Tibial nerve (tissue), 4 donors: ENCODE data around the gene ANAPC2. TPM values are rescaled to one million over a fixed set of nuclear protein-coding genes. Genes with fewer than 3 reads are reported as not detected.
A peak's percentile ranks its signal among the peaks of the same experiment; 100 is the strongest.

Experiments used
- DNase-seq, 2 donors: peaks; one replicate each; pipeline ENCODE4 v3.0.0-alpha.2; 2019; ENCODE audit warnings: low spot score in 2 of 2
- H3K27ac ChIP-seq, 4 donors: fragments of 200-600 bp; sonication (generic) in 3 of 4; one replicate each; pipeline ENCODE4 v1.5.1; 2017 to 2019; ENCODE audit warnings: mild to moderate bottlenecking in 1 of 4
- H3K27me3 ChIP-seq, 2 donors: fragments of 200-600 bp; sonication (generic) in 1 of 2; one replicate each; pipeline versions ENCODE4 v1.5.1 to v1.6.0; 2017 to 2019
- H3K36me3 ChIP-seq, 3 donors: fragments of 200-600 bp; sonication (generic); one replicate each; pipeline ENCODE4 v1.5.1; 2018 to 2019
- H3K4me1 ChIP-seq, 4 donors: fragments of 200-600 bp; sonication (generic) in 3 of 4; one replicate each; pipeline ENCODE4 v1.5.1; 2017 to 2019
- H3K4me3 ChIP-seq, 4 donors: fragments of 200-600 bp; sonication (generic) in 3 of 4; one replicate each; pipeline ENCODE4 v1.5.1; 2017 to 2019; ENCODE audit warnings: mild to moderate bottlenecking in 1 of 4, moderate library complexity in 1 of 4
- H3K9me3 ChIP-seq, 4 donors: fragments of 200-600 bp; sonication (generic) in 3 of 4; one replicate each; pipeline ENCODE4 v1.5.1; 2017 to 2019
- EP300 ChIP-seq, 2 donors: sonication (generic); formaldehyde crosslinking; IDR thresholded peaks; one replicate each; pipeline ENCODE4 v1.6.1; 2017; ENCODE audit warnings: antibody characterized with exemption in 2 of 2, mild to moderate bottlenecking in 1 of 2
- POLR2A ChIP-seq, 2 donors: fragments of 450-650 bp; IDR thresholded peaks; one replicate each; pipeline ENCODE4 v1.6.1; 2017; ENCODE audit warnings: antibody characterized with exemption in 2 of 2, mild to moderate bottlenecking in 2 of 2, moderate library complexity in 2 of 2
- WGBS, 2 donors: methylation state at CpG; one replicate each; pipeline ENCODE4 v1.1.5; 2018; 5-methylcytosine and 5-hydroxymethylcytosine counted together
- total RNA-seq, 4 donors: library from RNA; depleted of rRNA; stranded (reverse); fragments of >200 nt; gene quantifications; one replicate each; pipeline ENCODE4 v1.1.0, GENCODE V29; 2016
- TF ChIP-seq, protein P1 (sequence below), 5 experiments: fragments of 200-600 bp in 3 of 5; fragments of 450-650 bp in 2 of 5; sonication (generic) in 3 of 5; IDR thresholded peaks; one replicate each; pipeline ENCODE4 v1.5.1; 2016 to 2019; ENCODE audit warnings: antibody characterized with exemption in 5 of 5, mild to moderate bottlenecking in 3 of 5, moderate library complexity in 2 of 5

ANAPC2 gene
- total RNA-seq, 4 donors from 2014 or later, result 41.6 to 73.0 (median 58.9) TPM

GRCh38 chr9:137157618-137158415 is 30.5 kb downstream of the ANAPC2 start:
- no peak for TF ChIP-seq EP300 (IDR thresholded peaks at IDR 0.05)
- TF ChIP-seq POLR2A (IDR thresholded peaks at IDR 0.05), result no peak
- TF ChIP-seq, protein P1, sequence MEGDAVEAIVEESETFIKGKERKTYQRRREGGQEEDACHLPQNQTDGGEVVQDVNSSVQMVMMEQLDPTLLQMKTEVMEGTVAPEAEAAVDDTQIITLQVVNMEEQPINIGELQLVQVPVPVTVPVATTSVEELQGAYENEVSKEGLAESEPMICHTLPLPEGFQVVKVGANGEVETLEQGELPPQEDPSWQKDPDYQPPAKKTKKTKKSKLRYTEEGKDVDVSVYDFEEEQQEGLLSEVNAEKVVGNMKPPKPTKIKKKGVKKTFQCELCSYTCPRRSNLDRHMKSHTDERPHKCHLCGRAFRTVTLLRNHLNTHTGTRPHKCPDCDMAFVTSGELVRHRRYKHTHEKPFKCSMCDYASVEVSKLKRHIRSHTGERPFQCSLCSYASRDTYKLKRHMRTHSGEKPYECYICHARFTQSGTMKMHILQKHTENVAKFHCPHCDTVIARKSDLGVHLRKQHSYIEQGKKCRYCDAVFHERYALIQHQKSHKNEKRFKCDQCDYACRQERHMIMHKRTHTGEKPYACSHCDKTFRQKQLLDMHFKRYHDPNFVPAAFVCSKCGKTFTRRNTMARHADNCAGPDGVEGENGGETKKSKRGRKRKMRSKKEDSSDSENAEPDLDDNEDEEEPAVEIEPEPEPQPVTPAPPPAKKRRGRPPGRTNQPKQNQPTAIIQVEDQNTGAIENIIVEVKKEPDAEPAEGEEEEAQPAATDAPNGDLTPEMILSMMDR (IDR thresholded peaks at IDR 0.05), result no peak
- peaks cover 2 to 84% of the 10 kb centered on the region in 2 donors for H3K27me3 ChIP-seq
- H3K27ac ChIP-seq, result no peak overlapping the region
- peaks cover 0 to 32% (median 9%) of the 10 kb centered on the region in 4 donors for H3K4me1 ChIP-seq
- WGBS, 2 donors, result 55 to 60% methylated on average over 8 to 19 of the region's 19 CpGs
- no peak overlapping the region for H3K4me3 ChIP-seq
- H3K9me3 ChIP-seq, result no peaks in the 10 kb centered on the region
- H3K36me3 ChIP-seq, result no peaks in the 10 kb centered on the region
- no peak for DNase-seq

DNA sequence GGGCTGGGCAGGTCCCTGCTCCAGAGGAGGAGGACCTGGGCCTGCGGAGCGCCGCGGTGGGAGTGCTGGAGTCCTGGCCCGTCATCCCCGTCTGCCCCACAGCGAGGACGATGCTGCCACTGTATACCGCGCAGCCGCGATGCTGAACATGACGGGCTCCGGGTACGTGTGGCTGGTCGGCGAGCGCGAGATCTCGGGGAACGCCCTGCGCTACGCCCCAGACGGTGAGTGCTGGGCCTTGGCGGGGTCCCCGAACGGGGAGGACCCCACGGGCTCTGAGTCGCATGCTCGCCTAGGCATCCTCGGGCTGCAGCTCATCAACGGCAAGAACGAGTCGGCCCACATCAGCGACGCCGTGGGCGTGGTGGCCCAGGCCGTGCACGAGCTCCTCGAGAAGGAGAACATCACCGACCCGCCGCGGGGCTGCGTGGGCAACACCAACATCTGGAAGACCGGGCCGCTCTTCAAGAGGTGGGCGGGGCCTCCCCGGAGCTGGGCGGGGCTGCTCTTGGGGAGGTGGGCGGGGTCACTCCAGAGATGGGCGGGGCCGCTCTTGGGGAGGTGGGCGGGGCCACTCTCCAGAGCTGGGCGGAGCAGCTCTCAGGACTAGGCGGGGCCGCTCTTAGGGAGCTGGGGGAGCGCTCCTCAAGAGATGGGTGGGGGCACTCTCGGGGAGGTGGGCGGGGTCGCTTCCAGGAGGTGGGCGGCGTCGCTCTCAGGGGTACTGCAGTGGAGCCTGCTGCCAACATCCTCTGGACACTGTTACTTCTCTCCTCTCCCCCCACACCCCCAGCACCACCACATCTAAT is 31.6 kb downstream of the ANAPC2 start:
- Histone ChIP-seq H3K27ac (no peak overlapping the region), H3K36me3 (no peaks in the 10 kb centered on the region), H3K4me3 (peak overlapping the region in 1 of 4 donors; percentile 20), H3K9me3 (no peaks in the 10 kb centered on the region), H3K27me3 (peaks cover 0 to 74% of the 10 kb centered on the region in 2 donors), H3K4me1 (peaks cover 0 to 21% (median 4%) of the 10 kb centered on the region in 4 donors)
- 0 to 3% methylated on average over 9 to 15 of the region's 65 CpGs for WGBS, 2 donors
- no peak for DNase-seq
- TF ChIP-seq EP300 (IDR thresholded peaks at IDR 0.05) (no peak), POLR2A (IDR thresholded peaks at IDR 0.05) (no peak)
- TF ChIP-seq, protein P1 (IDR thresholded peaks at IDR 0.05), result no peak

DNA sequence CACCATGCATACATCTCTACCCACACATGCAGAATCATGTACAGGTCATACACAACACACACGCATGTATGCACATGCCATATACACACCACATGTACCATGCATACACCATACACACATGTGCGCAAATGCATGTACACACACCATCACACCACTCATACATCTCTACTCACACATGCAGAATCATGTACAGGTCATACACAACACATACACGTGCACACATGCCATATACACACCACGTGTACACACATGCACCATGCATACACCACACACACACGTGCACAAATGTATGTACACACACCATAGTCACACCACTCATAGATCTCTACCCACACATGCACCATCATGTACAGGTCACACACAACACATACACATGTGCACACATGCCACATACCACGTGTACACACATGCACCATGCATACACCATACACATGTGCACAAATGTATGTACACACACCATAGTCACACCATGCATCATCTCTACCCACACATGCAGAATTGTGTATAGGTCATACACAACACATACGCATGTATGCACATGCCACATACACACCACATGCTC is 35.4 kb downstream of the ANAPC2 start:
- no peak overlapping the region for H3K4me3 ChIP-seq
- no peak overlapping the region for H3K27ac ChIP-seq
- H3K36me3 ChIP-seq, result no peaks in the 10 kb centered on the region
- 89 to 92% methylated on average over 7 of the region's 7 CpGs for WGBS, 2 donors
- H3K4me1 ChIP-seq, result peaks cover 0 to 13% (median 4%) of the 10 kb centered on the region in 4 donors
- TF ChIP-seq, protein P1 (IDR thresholded peaks at IDR 0.05), result no peak
- TF ChIP-seq POLR2A (IDR thresholded peaks at IDR 0.05), result no peak
- TF ChIP-seq EP300 (IDR thresholded peaks at IDR 0.05), result no peak
- H3K9me3 ChIP-seq, result no peaks in the 10 kb centered on the region
- DNase-seq, result no peak
- peaks cover 0 to 47% of the 10 kb centered on the region in 2 donors for H3K27me3 ChIP-seq

- H3K9me3 ChIP-seq, result no peaks in the 10 kb centered on the region
- H3K4me1 ChIP-seq, result no peaks in the 10 kb centered on the region
- TF ChIP-seq POLR2A (IDR thresholded peaks at IDR 0.05), result no peak
- no peak for TF ChIP-seq EP300 (IDR thresholded peaks at IDR 0.05)
- TF ChIP-seq, protein P1 (IDR thresholded peaks at IDR 0.05), result no peak
- no peak overlapping the region for H3K27ac ChIP-seq
- DNase-seq, result no peak
- no peak overlapping the region for H3K4me3 ChIP-seq
- no peaks in the 10 kb centered on the region for H3K36me3 ChIP-seq
- peaks cover 0 to 46% of the 10 kb centered on the region in 2 donors for H3K27me3 ChIP-seq
- 40 to 47% methylated on average over 32 to 34 of the region's 34 CpGs for WGBS, 2 donors
Observed at GRCh38 chr9:137150617-137151457, 37.5 kb downstream of the ANAPC2 start.
